Fibroblast of lung (primary cell): ENCODE results near the gene KIAA2012.

Source experiments
- CTCF ChIP-seq, 2 donors: IDR thresholded peaks in 1 of 2; conservative IDR thresholded peaks in 1 of 2; 1 replicate in 1 of 2; 2 replicates in 1 of 2; pipeline ENCODE4 v1.5.1; 2011 to 2012; ENCODE audit warnings: low read length in 2 of 2, control low read depth in 1 of 2, inconsistent platforms in 1 of 2, low read depth in 1 of 2, mild to moderate bottlenecking in 1 of 2
- EZH2 ChIP-seq: IDR thresholded peaks from 2 replicates; pipeline ENCODE4 v1.5.1; 2012; ENCODE audit warnings: low read length, control low read depth, mild to moderate bottlenecking; ENCODE audit errors: missing control alignments

GRCh38 chr2:202142540-202142939 lies 69.5 kb downstream of the KIAA2012 start:
- no peak for TF ChIP-seq CTCF (conservative IDR thresholded peaks at IDR 0.05 in 1 of 2, IDR thresholded peaks at IDR 0.05 in 1 of 2; ENCODE audit: low read depth in 1 of 2, low read length in 2 of 2)
- no peak for TF ChIP-seq EZH2
